Measurements from ENCODE around the gene PDIA4.
"Not testable (repeated sequence)": the region's sequence is repeated elsewhere in the genome, so short reads cannot be mapped to it uniquely, and the experiment has no call there.

The PDIA4 gene

GRCh38 chr7:149028346-149029109 lies at the start of gene PDIA4:
Gene PDIA4, minus strand, starts transcription at chr7:149028505. Its CDS starts 97 bp downstream, at chr7:149028408.
- DNase-seq, result peak; percentile 99 to 100 (median 100)

- no peak for DNase-seq
Measured at GRCh38 chr7:149077594-149077993, 49.3 kb upstream of the PDIA4 start.

- DNase-seq, result no peak
Measured at GRCh38 chr7:149075286-149075685, 47.0 kb upstream of the PDIA4 start.

- DNase-seq, result no peak
Measured at GRCh38 chr7:149074116-149074885, 46.0 kb upstream of the PDIA4 start.

GRCh38 chr7:149072438-149072775 lies 44.1 kb upstream of the PDIA4 start:
- no peak for DNase-seq

GRCh38 chr7:149071641-149072437 lies 43.5 kb upstream of the PDIA4 start:
- peak; percentile 55 to 63 (median 60) for DNase-seq

GRCh38 chr7:149071182-149071635 lies 42.9 kb upstream of the PDIA4 start:
- DNase-seq, result no peak

GRCh38 chr7:149070372-149071125 lies 42.2 kb upstream of the PDIA4 start:
- DNase-seq, result no peak

GRCh38 chr7:149067869-149068268 lies 39.6 kb upstream of the PDIA4 start:
- no peak for DNase-seq

- peak; percentile 30 to 67 (median 56) for DNase-seq
Measured at GRCh38 chr7:149063476-149063875, 35.2 kb upstream of the PDIA4 start.

GRCh38 chr7:149062217-149062899 lies 34.1 kb upstream of the PDIA4 start:
- DNase-seq, result not testable (repeated sequence)

GRCh38 chr7:149060156-149060555 lies 31.9 kb upstream of the PDIA4 start:
- no peak for DNase-seq

- no peak for DNase-seq
Measured at GRCh38 chr7:149053885-149054284, 25.6 kb upstream of the PDIA4 start.

- no peak for DNase-seq
Measured at GRCh38 chr7:149053384-149053783, 25.1 kb upstream of the PDIA4 start.

GRCh38 chr7:149050941-149051340 lies 22.6 kb upstream of the PDIA4 start:
- no peak for DNase-seq

- no peak for DNase-seq
Measured at GRCh38 chr7:149048805-149049204, 20.5 kb upstream of the PDIA4 start.

- no peak for DNase-seq
Measured at GRCh38 chr7:149046416-149046815, 18.1 kb upstream of the PDIA4 start.

- DNase-seq, result no peak
Measured at GRCh38 chr7:149043936-149044335, 15.6 kb upstream of the PDIA4 start.

- no peak for DNase-seq
Measured at GRCh38 chr7:149041350-149041749, 13.0 kb upstream of the PDIA4 start.

GRCh38 chr7:149038641-149039040 lies 10.3 kb upstream of the PDIA4 start:
- DNase-seq, result not testable (repeated sequence)

- DNase-seq, result no peak
Measured at GRCh38 chr7:149036676-149037075, 8.4 kb upstream of the PDIA4 start.

- no peak for DNase-seq
Measured at GRCh38 chr7:149031353-149031910, 3.1 kb upstream of the PDIA4 start.

Measured in suppressor macrophage treated with lipopolysaccharide for 1 hour (primary cell).